Measurements from ENCODE around the gene RYR1.

RYR1 gene

GRCh38 chr19:38386971-38387549 lies 46.4 kb upstream of the RYR1 start:
- CTCF ChIA-PET = interaction anchor here (0.6 to 9.2 kb wide), 11 partner anchors 10 to 543 kb away, joined by 3 to 76 read pairs (median 4); partner anchors contain the start of genes FAM98C, MRPS12, PSMD8 and SARS2
- TF ChIP-seq ZNF155 (tag by site-specific recombination; IDR thresholded peaks at IDR 0.05) = no peak
- TF ChIP-seq ZBTB17 (tag by site-specific recombination; IDR thresholded peaks at IDR 0.05) = peak; percentile 68
- TF ChIP-seq ZNF350 (tag by site-specific recombination; IDR thresholded peaks at IDR 0.05) = no peak
- peak; percentile 82; the same call in 1 of the 2 replicates for TF ChIP-seq ZNF394 (tag by site-specific recombination; IDR thresholded peaks at IDR 0.05; ENCODE audit: borderline replicate concordance)
- TF ChIP-seq KLF10 (tag by site-specific recombination; IDR thresholded peaks at IDR 0.05) = peak; percentile 37; the same call in 1 of the 2 replicates
- TF ChIP-seq ZNF645 (tag by site-specific recombination; IDR thresholded peaks at IDR 0.05) = no peak
- 0 out of 2 replicates have a peak, but pooled peaks have one; percentile 62 for TF ChIP-seq KLF9 (tag by site-specific recombination; IDR thresholded peaks at IDR 0.05; ENCODE audit: low read depth)
- TF ChIP-seq BCL11A (tag by site-specific recombination; IDR thresholded peaks at IDR 0.05; ENCODE audit: low read depth) = 0 out of 2 replicates have a peak, but pooled peaks have one; percentile 22
- TF ChIP-seq ZNF366 (tag by site-specific recombination; conservative IDR thresholded peaks at IDR 0.05) = peak; percentile 74
- no peak for TF ChIP-seq ZNF629 (tag by site-specific recombination; IDR thresholded peaks at IDR 0.05)
- TF ChIP-seq ZNF391 (tag by site-specific recombination; IDR thresholded peaks at IDR 0.05; ENCODE audit: borderline replicate concordance, low read depth) = peak; percentile 70; the same call in 1 of the 2 replicates
- Histone ChIP-seq H3K4me3 (ENCODE audit: low read depth, low read length) (peak overlapping the region; percentile 12; the same call in 1 of the 2 replicates), H3K4me1 (ENCODE audit: control insufficient read depth, insufficient read depth, low read length) (peaks cover 19% of the 10 kb centered on the region), H3K27ac (ENCODE audit: extremely low read depth, low read depth, low read length) (peak overlapping the region; percentile 63), H3K9me3 (ENCODE audit: control insufficient read depth, insufficient read depth, low read depth, low read length) (no peaks in the 10 kb centered on the region), H3K36me3 (ENCODE audit: control insufficient read depth in 2 of 2, insufficient read depth in 1 of 2, low read length in 2 of 2) (peaks cover 23 to 41% of the 10 kb centered on the region in 2 experiments)
- POLR2A ChIA-PET = interaction anchor here (0.5 to 4.7 kb wide), 40 partner anchors 8 to 1053 kb away, joined by 3 to 223 read pairs (median 5); partner anchors contain the start of genes ACTN4, C19orf33, CATSPERG and EIF3K

- peak within 1 kb of the TSS; percentile 56 for H3K4me3 ChIP-seq (ENCODE audit: low read depth, low read length)
- no peaks in the 10 kb centered on the region for H3K9me3 ChIP-seq (ENCODE audit: control insufficient read depth, insufficient read depth, low read depth, low read length)
- peaks cover 17 to 38% of the 10 kb centered on the region in 2 experiments for H3K36me3 ChIP-seq (ENCODE audit: control insufficient read depth in 2 of 2, insufficient read depth in 1 of 2, low read length in 2 of 2)
- CTCF ChIA-PET = interaction anchor here (0.5 to 9.2 kb wide), 16 partner anchors 11 to 542 kb away, joined by 3 to 76 read pairs (median 4); partner anchors contain the start of genes FAM98C, MRPS12, PSMD8 and SARS2
- POLR2A ChIA-PET = interaction anchor here (0.5 to 4.7 kb wide), 53 partner anchors 8 to 1706 kb away, joined by 3 to 223 read pairs (median 4); partner anchors contain the start of genes ACTN4, C19orf33, CATSPERG and EIF3K
- peak within 1 kb of the TSS; percentile 63 for H3K27ac ChIP-seq (ENCODE audit: extremely low read depth, low read depth, low read length)
- H3K4me1 ChIP-seq (ENCODE audit: control insufficient read depth, insufficient read depth, low read length) = peaks cover 19% of the 10 kb centered on the region
- TF ChIP-seq ZNF404 (tag by site-specific recombination; IDR thresholded peaks at IDR 0.05) (no peak), ZNF580 (tag by site-specific recombination; IDR thresholded peaks at IDR 0.05) (peak; percentile 49; the same call in 1 of the 2 replicates), PRDM6 (tag by site-specific recombination; IDR thresholded peaks at IDR 0.05) (no peak), PRDM10 (tag by site-specific recombination; IDR thresholded peaks at IDR 0.05) (peak; percentile 89), ZNF16 (tag by site-specific recombination; IDR thresholded peaks at IDR 0.05; ENCODE audit: low read depth) (no peak), BCL11B (tag by site-specific recombination; IDR thresholded peaks at IDR 0.05; ENCODE audit: low read depth) (no peak), KLF17 (tag by site-specific recombination; IDR thresholded peaks at IDR 0.05) (0 out of 2 replicates have a peak, but pooled peaks have one; percentile 20), ZNF629 (tag by site-specific recombination; IDR thresholded peaks at IDR 0.05) (0 out of 2 replicates have a peak, but pooled peaks have one; percentile 8), ZFHX2 (tag by site-specific recombination; conservative IDR thresholded peaks at IDR 0.05) (peak; percentile 83), KLF8 (tag by site-specific recombination; IDR thresholded peaks at IDR 0.05) (peak; percentile 90), PATZ1 (tag by site-specific recombination; IDR thresholded peaks at IDR 0.05) (peak; percentile 8)
Measured at GRCh38 chr19:38387550-38388348, 45.7 kb upstream of the RYR1 start, which contains the start of gene GGN. TSS of gene GGN (minus strand) at chr19:38388034. CDS start at chr19:38387261, 773 bp downstream.

Data from HEK293 (cell line).